HepG2 (cell line): ENCODE results near the gene MAP2K3. TPM values are rescaled to one million over a fixed set of nuclear protein-coding genes. Genes with fewer than 3 reads are reported as not detected.

ENCODE experiments used
- ATAC-seq: fragments of 200-7000 bp; cut with Tn5 transposase; 3 replicates; pipeline ENCODE4 v1.9.1; 2020; ENCODE audit warnings: mild to moderate bottlenecking, moderate library complexity
- BruUV-seq: library from RNA; stranded (reverse); fragments of 400-500 nt; replicated peaks from 2 replicates; lab custom pipeline; 2021; lab: Mats Ljungman, UMichigan
- CTCF ChIA-PET: fragments of 300-600 bp; formaldehyde crosslinking; extraction: SDS; loops from one replicate; lab custom pipeline; 2021; ENCODE audit warnings: low total read pairs, inconsistent platforms, low intra/inter-chr PET ratio; lab: Yijun Ruan, JAX
- POLR2A ChIA-PET: fragments of 350-600 bp; sonication (Branson Sonifier 250); formaldehyde crosslinking; loops from one replicate; lab custom pipeline; 2020; ENCODE audit warnings: antibody characterized with exemption, inconsistent platforms; lab: Yijun Ruan, JAX
- DNase-seq: peaks from one replicate; pipeline ENCODE4 v3.0.0-alpha.2; 2015; ENCODE audit warnings: low spot score
- FAIRE-seq: peaks from 3 replicates; lab custom pipeline; 2011; peaks lifted over from hg19 to GRCh38; lab: Jason Lieb, UNC
- H2AFZ ChIP-seq: one replicate; pipeline ENCODE4 v1.6.1; 2011; ENCODE audit warnings: low read length, inconsistent platforms
- H3K27ac ChIP-seq: fragments of 300-600 bp; 3 replicates; pipeline ENCODE4 v1.8.0; 2011; ENCODE audit warnings: mixed run types, mild to moderate bottlenecking, mixed read lengths, low read length, inconsistent platforms; ENCODE audit not compliant: insufficient read depth; ENCODE audit errors: extremely low read length
- H3K27me3 ChIP-seq, 2 experiments: fragments of 200-600 bp in 1 of 2; 2 replicates in 1 of 2; 3 replicates in 1 of 2; pipeline versions ENCODE4 v1.6.0 to v1.8.0; 2011; ENCODE audit warnings: low read length in 2 of 2, mild to moderate bottlenecking in 2 of 2, moderate library complexity in 2 of 2, inconsistent platforms in 1 of 2; ENCODE audit not compliant: insufficient read depth in 2 of 2, control insufficient read depth in 1 of 2
- H3K36me3 ChIP-seq, 2 experiments: fragments of 200-600 bp in 1 of 2; replicated peaks in 1 of 2; 2 replicates in 1 of 2; 3 replicates in 1 of 2; pipeline versions ENCODE4 v1.5.1 to v1.8.0; 2011; ENCODE audit warnings: low read length in 2 of 2, inconsistent platforms in 1 of 2; ENCODE audit not compliant: insufficient read depth in 2 of 2, control insufficient read depth in 1 of 2
- H3K4me1 ChIP-seq: 2 replicates; pipeline ENCODE4 v1.5.1; 2012; ENCODE audit warnings: low read length, inconsistent platforms; ENCODE audit not compliant: insufficient read depth
- H3K4me2 ChIP-seq: 2 replicates; pipeline ENCODE4 v1.6.0; 2011; ENCODE audit warnings: low read depth, low read length, inconsistent platforms
- H3K4me3 ChIP-seq, 3 experiments: fragments of 200-600 bp in 1 of 3; sonication (generic), shearing (Covaris generic) in 1 of 3; replicated peaks in 1 of 3; 2 replicates each; pipeline ENCODE4 v1.5.1; 2011 to 2016; ENCODE audit warnings: low read length in 3 of 3, inconsistent platforms in 2 of 3, low read depth in 2 of 3, mild to moderate bottlenecking in 2 of 3, control low read depth in 1 of 3, mixed read lengths in 1 of 3; ENCODE audit not compliant: insufficient read depth in 1 of 3
- H3K79me2 ChIP-seq: one replicate; pipeline ENCODE4 v1.6.1; 2011; ENCODE audit warnings: low read length, inconsistent platforms; ENCODE audit not compliant: insufficient read depth
- H3K9ac ChIP-seq: 2 replicates; pipeline ENCODE4 v1.6.0; 2011; ENCODE audit warnings: mild to moderate bottlenecking, low read depth, low read length, inconsistent platforms; ENCODE audit not compliant: insufficient read depth
- H3K9me3 ChIP-seq: 2 replicates; pipeline ENCODE4 v1.5.1; 2012; ENCODE audit warnings: mild to moderate bottlenecking, low read length
- H4K20me1 ChIP-seq: 2 replicates; pipeline ENCODE4 v1.6.0; 2011; ENCODE audit warnings: inconsistent platforms, mild to moderate bottlenecking, low read length, moderate library complexity; ENCODE audit not compliant: insufficient read depth
- AGO2 ChIP-seq: fragments of 200-400 bp; formaldehyde crosslinking; optimal IDR thresholded peaks from 2 replicates; pipeline ENCODE3; 2017; ENCODE audit warnings: mild to moderate bottlenecking, low read depth, low read length, moderate library complexity
- GABPA ChIP-seq, 2 experiments: IDR thresholded peaks; 2 replicates each; pipeline ENCODE4 v1.6.1; 2011 to 2016; ENCODE audit warnings: low read depth in 2 of 2, low read length in 1 of 2, missing biosample characterization in 1 of 2, missing genetic modification characterization in 1 of 2
- KAT2B ChIP-seq: fragments of 150-350 bp; IDR thresholded peaks from 2 replicates; pipeline ENCODE4 v1.6.1; 2014; ENCODE audit warnings: low read depth, low read length, borderline replicate concordance
- KDM4B ChIP-seq: sonication (generic); formaldehyde crosslinking; IDR thresholded peaks from 2 replicates; pipeline ENCODE4 v1.4.0; 2020; ENCODE audit warnings: missing genetic modification reagents
- MIER3 ChIP-seq: IDR thresholded peaks from 2 replicates; pipeline ENCODE4 v1.6.1; 2016; ENCODE audit warnings: missing compliant biosample characterization, borderline replicate concordance
- RAD51 ChIP-seq: fragments of 450-650 bp; IDR thresholded peaks from 2 replicates; pipeline ENCODE4 v1.6.1; 2016; ENCODE audit warnings: borderline replicate concordance
- SRY ChIP-seq: sonication (generic); formaldehyde crosslinking; IDR thresholded peaks from 2 replicates; pipeline ENCODE4 v1.8.0; 2022; ENCODE audit warnings: mild to moderate bottlenecking, missing genetic modification reagents
- ZNF326 ChIP-seq: sonication (generic); formaldehyde crosslinking; IDR thresholded peaks from 2 replicates; pipeline ENCODE4 v1.4.0; 2020; ENCODE audit warnings: missing genetic modification reagents, borderline replicate concordance
- WGBS: methylation state at CpG from one replicate; pipeline ENCODE4 v1.1.6; 2017; ENCODE audit warnings: low lambda C conversion rate; 5-methylcytosine and 5-hydroxymethylcytosine counted together
- in situ Hi-C: cut with HindIII; loops from 2 replicates; pipeline ENCODE4 v1.10.0; 2017; ENCODE audit warnings: low pct_unique_long_range_greater_than_20kb; ENCODE audit not compliant: extremely low pct_ligation_motif_present
- intact Hi-C: fragments of 100-400 bp; cut with micrococcal nuclease; formaldehyde crosslinking; loops from one replicate; pipeline ENCODE4 v1.10.0; 2022; ENCODE audit not compliant: unreplicated experiment
- polyA plus RNA-seq, 8 experiments: library from polyadenylated mRNA; depleted of rRNA in 3 of 8; stranded (reverse) in 7 of 8; unstranded in 1 of 8; fragments of >200 nt; fragmentation: Illumina TruSeq in 4 of 8; extraction: Trizol in 4 of 8; gene quantifications; 2 replicates each; pipeline versions ENCODE4 v1.2.1 to v1.2.3, GENCODE V29; 2011 to 2016; ENCODE audit warnings: low read depth in 4 of 8, missing spikeins in 1 of 8, mixed read lengths in 1 of 8; ENCODE audit not compliant: insufficient read depth in 1 of 8
- total RNA-seq, 5 experiments: library from RNA; depleted of rRNA; stranded (reverse); fragments of >200 nt; fragmentation: Illumina TruSeq; extraction: Trizol; gene quantifications; 2 replicates each; pipeline ENCODE4 v1.2.3, GENCODE V29; 2016; ENCODE audit warnings: low read depth in 1 of 5
- TF ChIP-seq, protein P1 (sequence below): IDR thresholded peaks from 2 replicates; pipeline ENCODE4 v1.6.1; 2016; ENCODE audit warnings: low read depth, borderline replicate concordance

The MAP2K3 gene
- total and polyA plus RNA-seq, 2 of the 13 experiments (the other 11 are each of a cell fraction or from before 2014, with no cell fraction given), result 20.5 to 27.4 TPM

DNA sequence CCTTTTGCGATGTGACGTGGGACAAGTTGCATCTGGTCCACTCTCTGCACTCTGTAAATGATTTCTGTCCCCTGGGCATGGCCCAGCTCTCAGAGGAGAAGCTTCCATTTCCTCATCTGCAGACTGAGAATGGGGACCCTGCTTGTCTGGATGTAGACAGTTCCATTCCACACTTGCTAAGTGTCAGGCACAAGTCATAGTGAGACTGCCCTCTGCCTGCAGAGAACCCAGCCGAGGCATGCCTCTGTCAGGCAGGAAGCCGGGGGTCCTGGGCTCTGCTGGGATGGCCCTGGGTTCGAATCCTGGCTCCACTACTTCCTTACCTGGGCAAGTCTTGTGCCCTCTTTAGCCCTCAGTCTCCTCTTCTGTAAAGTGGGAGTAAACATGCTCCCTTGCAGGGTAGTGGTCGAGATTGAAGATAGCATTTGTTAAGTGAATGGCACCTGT is 4.1 kb downstream of the MAP2K3 start (continued):
- TF ChIP-seq ZNF326, result no peak
- TF ChIP-seq, protein P1, sequence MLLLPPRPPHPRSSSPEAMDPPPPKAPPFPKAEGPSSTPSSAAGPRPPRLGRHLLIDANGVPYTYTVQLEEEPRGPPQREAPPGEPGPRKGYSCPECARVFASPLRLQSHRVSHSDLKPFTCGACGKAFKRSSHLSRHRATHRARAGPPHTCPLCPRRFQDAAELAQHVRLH (CRISPR knock-in tag), result 0 out of 2 replicates have a peak, but pooled peaks have one; percentile 29
- no peak for TF ChIP-seq RAD51
- TF ChIP-seq SRY (CRISPR knock-in tag), result no peak
- TF ChIP-seq KAT2B, result no peak
- TF ChIP-seq KDM4B (CRISPR knock-in tag), result no peak

DNA sequence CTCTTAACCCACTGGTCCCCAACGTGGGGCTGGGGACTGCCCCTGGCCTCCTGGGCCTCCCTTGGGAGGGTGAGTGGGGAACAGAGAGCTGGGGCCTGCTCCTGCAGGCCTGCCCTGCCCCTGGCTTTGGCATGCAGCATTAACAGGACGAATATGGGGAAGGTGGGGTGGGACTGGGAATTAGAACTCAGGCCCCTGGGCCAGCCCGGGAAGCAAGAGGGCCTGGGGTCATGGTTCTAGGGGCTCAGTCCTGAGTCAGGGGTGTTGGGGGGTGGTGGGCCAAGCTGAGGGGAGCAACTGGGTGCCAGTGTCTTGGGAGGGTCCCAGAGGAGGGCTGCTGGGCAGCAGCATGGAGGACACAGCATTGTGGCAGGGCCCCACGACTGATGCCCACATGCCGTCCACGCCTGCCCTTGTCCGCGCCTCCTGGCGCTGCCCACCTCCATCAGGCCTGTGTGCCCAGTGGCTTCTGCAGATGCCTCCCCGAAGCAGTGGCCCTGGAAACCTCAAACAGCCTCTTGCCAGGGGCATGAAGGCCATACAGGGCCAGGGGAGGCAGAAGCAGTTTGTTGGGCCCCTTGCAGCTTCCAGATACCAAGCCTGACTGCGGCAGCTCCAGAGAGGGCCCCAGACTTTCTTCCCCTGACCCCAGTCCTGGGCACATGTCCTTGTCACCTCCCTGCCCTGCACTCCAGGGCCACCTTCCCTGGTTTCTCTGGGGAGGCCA is 4.8 kb downstream of the MAP2K3 start:
- peaks cover 9 to 21% of the 10 kb centered on the region in 2 experiments for H3K36me3 ChIP-seq
- 93% methylated on average over 3 of the region's 11 CpGs for WGBS
- H4K20me1 ChIP-seq, result peaks cover 33% of the 10 kb centered on the region
- TF ChIP-seq AGO2 (peak; percentile 15), GABPA (IDR thresholded peaks at IDR 0.05; ENCODE audit: low read depth, low read length) (no peak), GABPA (CRISPR knock-in tag; IDR thresholded peaks at IDR 0.05; ENCODE audit: low read depth) (no peak), MIER3 (CRISPR knock-in tag) (no peak)
- TF ChIP-seq, all 625 proteins: peak for 1
- Histone ChIP-seq H3K9me3 (no peaks in the 10 kb centered on the region), H3K27me3 (no peaks in the 10 kb centered on the region; a peak in 2 of 5 replicates), H3K4me1 (peaks cover 28% of the 10 kb centered on the region), H3K79me2 (peaks cover 86% of the 10 kb centered on the region), H3K4me3 (0 out of 6 replicates have a peak overlapping the region, but pooled peaks of 1 of the 3 experiments have one; percentile 95), H2AFZ (no peak overlapping the region), H3K27ac (peak overlapping the region; percentile 90), H3K9ac (peak overlapping the region; percentile 68; the same call in 1 of the 2 replicates), H3K4me2 (peak overlapping the region; percentile 93)
- POLR2A ChIA-PET, result no interaction called here
- FAIRE-seq (no peak), DNase-seq (no peak), ATAC-seq (no peak)
- BruUV-seq, result no TSS peak
- CTCF ChIA-PET, result no interaction called here
- intact Hi-C loops, result loop anchor here (5.0 to 10.0 kb wide), 2 partner anchors 37 to 245 kb away; partner anchors contain the start of genes NATD1 and USP22
- in situ Hi-C loops, result loop anchor here (10.0 kb wide), 2 partner anchors 165 kb away; partner anchors contain the start of gene DHRS7B
